Left ventricle myocardium inferior (tissue), 1 donor: Measurements from ENCODE around the gene MAP3K5. TPM values are rescaled to one million over a fixed set of nuclear protein-coding genes. Genes with fewer than 3 reads are reported as not detected.

Experiments
- DNase-seq: peaks from one replicate; pipeline ENCODE4 v3.0.0-alpha.2; 2020
- H3K27ac ChIP-seq: fragments of 200-600 bp; replicated peaks from 2 replicates; pipeline ENCODE4 v1.8.0; 2021
- H3K27me3 ChIP-seq: fragments of 200-600 bp; 2 replicates; pipeline ENCODE4 v1.8.0; 2021; ENCODE audit warnings: low read depth
- H3K36me3 ChIP-seq: fragments of 200-600 bp; 2 replicates; pipeline ENCODE4 v1.8.0; 2021
- H3K4me1 ChIP-seq: fragments of 200-600 bp; 2 replicates; pipeline ENCODE4 v1.8.0; 2021
- H3K4me3 ChIP-seq: fragments of 200-600 bp; 2 replicates; pipeline ENCODE4 v1.8.0; 2021; ENCODE audit warnings: mild to moderate bottlenecking, moderate library complexity
- H3K9me3 ChIP-seq: fragments of 200-600 bp; replicated peaks from 2 replicates; pipeline ENCODE4 v1.8.0; 2021
- intact Hi-C: fragments of 100-400 bp; cut with micrococcal nuclease; formaldehyde crosslinking; loops from one replicate; pipeline ENCODE4 v1.11.0; 2022
- total RNA-seq: library from RNA; stranded (reverse); fragmentation: NEBNext Ultra II Directional; extraction: Animal tissue kit (Norgen Biotek cat#: 25700); gene quantifications from one replicate; pipeline ENCODE4 v1.2.1, GENCODE V29; 2021
- TF ChIP-seq, protein P1 (sequence below): fragments of 200-600 bp; IDR thresholded peaks from 2 replicates; pipeline ENCODE4 v1.8.0; 2021; ENCODE audit warnings: antibody characterized with exemption, mild to moderate bottlenecking, borderline replicate concordance
- donor health status: DM: no; HTN: yes; CAD: no; lungs with severe emphysema.

Gene MAP3K5
- total RNA-seq, 1 donor from 2014 or later: 44.1 TPM

DNA sequence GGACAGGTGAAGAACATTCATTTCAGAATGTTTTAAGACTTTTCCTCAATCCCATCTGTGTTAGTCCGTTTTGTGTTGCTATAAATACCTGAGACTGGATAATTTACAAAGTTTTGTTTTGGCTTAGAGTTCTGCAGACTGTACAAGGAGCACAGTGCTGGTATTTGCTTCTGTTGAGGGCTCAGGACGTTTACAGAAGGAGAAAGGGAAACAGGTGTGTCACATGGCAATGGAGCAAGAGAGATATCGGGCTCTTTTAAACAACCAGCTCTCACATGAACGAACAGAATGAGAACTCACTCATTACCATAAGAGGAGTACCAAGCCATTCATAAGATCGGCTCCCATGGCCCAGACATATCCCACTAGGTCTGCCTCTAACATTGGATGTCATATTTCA is 258.8 kb downstream of the MAP3K5 start:
- no peak for DNase-seq
- Histone ChIP-seq H3K9me3 (no peaks in the 10 kb centered on the region), H3K36me3 (no peaks in the 10 kb centered on the region), H3K27ac (no peak overlapping the region), H3K4me1 (no peaks in the 10 kb centered on the region), H3K4me3 (no peak overlapping the region), H3K27me3 (no peaks in the 10 kb centered on the region)
- TF ChIP-seq, protein P1, sequence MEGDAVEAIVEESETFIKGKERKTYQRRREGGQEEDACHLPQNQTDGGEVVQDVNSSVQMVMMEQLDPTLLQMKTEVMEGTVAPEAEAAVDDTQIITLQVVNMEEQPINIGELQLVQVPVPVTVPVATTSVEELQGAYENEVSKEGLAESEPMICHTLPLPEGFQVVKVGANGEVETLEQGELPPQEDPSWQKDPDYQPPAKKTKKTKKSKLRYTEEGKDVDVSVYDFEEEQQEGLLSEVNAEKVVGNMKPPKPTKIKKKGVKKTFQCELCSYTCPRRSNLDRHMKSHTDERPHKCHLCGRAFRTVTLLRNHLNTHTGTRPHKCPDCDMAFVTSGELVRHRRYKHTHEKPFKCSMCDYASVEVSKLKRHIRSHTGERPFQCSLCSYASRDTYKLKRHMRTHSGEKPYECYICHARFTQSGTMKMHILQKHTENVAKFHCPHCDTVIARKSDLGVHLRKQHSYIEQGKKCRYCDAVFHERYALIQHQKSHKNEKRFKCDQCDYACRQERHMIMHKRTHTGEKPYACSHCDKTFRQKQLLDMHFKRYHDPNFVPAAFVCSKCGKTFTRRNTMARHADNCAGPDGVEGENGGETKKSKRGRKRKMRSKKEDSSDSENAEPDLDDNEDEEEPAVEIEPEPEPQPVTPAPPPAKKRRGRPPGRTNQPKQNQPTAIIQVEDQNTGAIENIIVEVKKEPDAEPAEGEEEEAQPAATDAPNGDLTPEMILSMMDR: no peak
- intact Hi-C loops: no loop called here

DNA sequence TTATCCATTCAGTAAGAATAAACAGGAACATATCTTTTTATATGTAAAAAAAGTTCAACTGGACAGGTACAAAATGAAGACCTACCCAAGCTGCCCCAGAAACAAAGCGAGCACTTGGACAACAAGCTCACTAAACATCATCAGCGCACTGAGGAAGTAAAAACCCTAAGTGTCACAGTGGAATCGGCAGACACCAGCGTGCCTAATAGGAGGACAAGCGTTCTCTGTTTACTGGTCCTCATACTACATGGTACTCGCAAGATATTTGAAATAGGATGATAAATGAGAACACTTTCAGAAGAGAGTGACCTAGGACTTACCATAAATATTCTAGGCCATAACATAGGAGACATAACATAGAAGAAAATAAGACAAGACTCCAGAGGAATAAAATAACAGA is 260.2 kb downstream of the MAP3K5 start:
- Histone ChIP-seq H3K9me3 (no peaks in the 10 kb centered on the region), H3K27me3 (no peaks in the 10 kb centered on the region), H3K27ac (no peak overlapping the region), H3K4me1 (no peaks in the 10 kb centered on the region), H3K36me3 (no peaks in the 10 kb centered on the region), H3K4me3 (no peak overlapping the region)
- intact Hi-C loops: no loop called here
- TF ChIP-seq, protein P1: no peak
- no peak for DNase-seq

DNA sequence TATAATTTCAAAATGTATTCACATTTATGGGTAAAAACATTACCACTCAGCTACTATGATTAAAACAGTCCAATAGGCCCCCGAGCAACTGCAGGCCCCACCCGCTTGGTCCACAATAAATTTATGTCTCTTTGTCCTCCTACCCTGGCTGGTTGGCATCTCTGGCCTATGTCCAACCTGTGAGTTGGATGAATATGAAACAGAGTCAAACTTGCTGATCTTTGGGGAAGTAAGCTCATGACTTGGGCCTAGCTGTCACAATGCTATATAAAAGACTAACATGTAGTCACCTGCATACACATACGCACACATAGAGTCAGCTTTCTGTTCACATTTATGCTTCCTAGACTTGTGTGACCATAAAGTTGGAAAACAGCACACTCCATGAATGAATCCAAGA is 262.6 kb downstream of the MAP3K5 start:
- Histone ChIP-seq H3K27ac (no peak overlapping the region), H3K4me3 (no peak overlapping the region), H3K27me3 (no peaks in the 10 kb centered on the region), H3K9me3 (no peaks in the 10 kb centered on the region), H3K36me3 (no peaks in the 10 kb centered on the region), H3K4me1 (peaks cover 8% of the 10 kb centered on the region)
- DNase-seq: no peak
- TF ChIP-seq, protein P1: no peak
- intact Hi-C loops: no loop called here

DNA sequence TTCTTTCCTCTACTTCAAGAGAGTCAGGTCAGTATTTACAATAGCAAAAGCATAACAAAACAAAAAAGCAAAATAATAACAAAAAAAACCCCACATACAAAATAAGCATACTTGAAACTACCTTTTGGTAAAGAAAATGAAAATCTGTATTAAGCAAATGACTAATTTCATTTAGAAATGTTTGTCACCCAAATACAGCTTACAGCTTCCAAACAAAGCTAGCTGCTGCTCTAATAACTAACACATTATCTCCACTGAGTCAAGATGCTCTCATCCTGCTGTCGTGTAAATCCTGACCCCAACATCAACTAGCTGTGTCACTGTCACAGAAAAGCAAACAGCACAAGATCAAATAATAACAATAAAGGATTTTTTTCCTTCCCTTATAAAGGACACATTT is 263.8 kb downstream of the MAP3K5 start:
- H3K27ac ChIP-seq: no peak overlapping the region
- no peaks in the 10 kb centered on the region for H3K27me3 ChIP-seq
- DNase-seq: no peak
- intact Hi-C loops: no loop called here
- H3K4me3 ChIP-seq: no peak overlapping the region
- H3K4me1 ChIP-seq: peaks cover 8% of the 10 kb centered on the region
- H3K9me3 ChIP-seq: no peaks in the 10 kb centered on the region
- H3K36me3 ChIP-seq: no peaks in the 10 kb centered on the region
- TF ChIP-seq, protein P1: no peak

DNA sequence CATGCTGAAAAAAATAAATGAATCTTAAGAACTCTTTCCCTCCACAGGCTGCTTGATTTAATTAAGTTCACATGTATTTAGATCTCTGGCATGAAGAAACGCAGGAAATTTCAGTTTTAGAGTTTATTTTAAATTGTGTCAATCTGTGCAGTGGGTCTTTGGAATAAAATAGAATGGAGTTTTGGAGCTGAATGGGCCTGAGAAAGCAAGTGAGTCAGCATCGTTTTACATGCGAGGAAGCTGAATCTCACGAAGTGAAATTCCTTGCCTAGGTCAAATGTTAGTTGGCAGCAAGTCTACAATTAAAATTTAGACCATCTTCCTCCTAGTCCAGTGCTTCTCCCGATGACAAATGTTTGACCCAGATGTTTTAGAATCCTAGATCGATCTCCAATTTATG is 264.4 kb downstream of the MAP3K5 start:
- peaks cover 4% of the 10 kb centered on the region for H3K27me3 ChIP-seq
- peaks cover 8% of the 10 kb centered on the region for H3K4me1 ChIP-seq

More for the DNA sequence above, 264.4 kb downstream of the MAP3K5 start:
- H3K4me3 ChIP-seq: no peak overlapping the region
- TF ChIP-seq, protein P1: no peak
- intact Hi-C loops: no loop called here
- no peak for DNase-seq
- no peaks in the 10 kb centered on the region for H3K36me3 ChIP-seq
- H3K27ac ChIP-seq: no peak overlapping the region
- no peaks in the 10 kb centered on the region for H3K9me3 ChIP-seq
